ENCODE data around the gene COL4A6.

DNA sequence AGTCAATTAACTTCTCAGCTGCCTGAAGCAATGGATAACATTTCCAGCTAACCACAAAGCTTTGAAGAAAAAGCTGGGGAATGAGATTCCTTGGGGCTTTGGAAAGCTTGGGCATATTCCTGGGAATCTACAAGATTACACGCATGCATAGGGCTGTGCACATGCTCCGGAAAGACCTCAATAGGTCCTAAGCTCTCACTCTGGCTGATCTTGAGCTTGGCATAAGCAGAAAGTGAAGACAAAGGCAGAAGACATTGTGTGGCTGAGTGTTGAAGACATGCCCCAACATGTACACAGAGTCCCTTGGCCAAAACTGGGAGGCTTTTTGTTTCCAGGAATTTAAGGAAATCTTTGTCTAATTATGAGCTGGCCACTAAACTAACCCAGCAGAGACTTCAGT, 315.5 kb downstream of the COL4A6 start:
- TF ChIP-seq POLR2AphosphoS5 (IDR thresholded peaks at IDR 0.05; ENCODE audit: borderline replicate concordance, low read depth, low read length) (no peak), FOXP2 (optimal IDR thresholded peaks at IDR 0.05; ENCODE audit: control extremely low read depth, extremely low read length, insufficient read depth) (no peak), EZH2 (IDR thresholded peaks at IDR 0.05) (no peak)
